HG03521 (cell line): ENCODE measurements around the gene DLX4.

Experiments
- ATAC-seq: cut with Tn5 transposase; IDR thresholded peaks from one replicate; pipeline ENCODE4 v1.9.1; 2021; ENCODE audit warnings: mild to moderate bottlenecking, moderate library complexity; ENCODE audit not compliant: unreplicated experiment

The DLX4 gene

GRCh38 chr17:49969134-49969759 is at the start of gene DLX4:
TSS of gene DLX4 (plus strand) at chr17:49969190. CDS start at chr17:49969469, 279 bp downstream.
- ATAC-seq: peak; percentile 42

- ATAC-seq: no peak
These were observed 48.8 kb upstream of the DLX4 start for GRCh38 chr17:49920030-49920769.

GRCh38 chr17:49922095-49922494 is 46.9 kb upstream of the DLX4 start:
- no peak for ATAC-seq

- ATAC-seq: no peak
These were observed 44.9 kb upstream of the DLX4 start for GRCh38 chr17:49924116-49924515.

- no peak for ATAC-seq
These were observed 44.4 kb upstream of the DLX4 start for GRCh38 chr17:49924589-49924988.

GRCh38 chr17:49925921-49926320 is 43.1 kb upstream of the DLX4 start:
- ATAC-seq: no peak

GRCh38 chr17:49926886-49927285 is 42.1 kb upstream of the DLX4 start:
- ATAC-seq: no peak

GRCh38 chr17:49928126-49928800 is 40.7 kb upstream of the DLX4 start:
- no peak for ATAC-seq

GRCh38 chr17:49928837-49929475 is 40.0 kb upstream of the DLX4 start:
- ATAC-seq: no peak

GRCh38 chr17:49930880-49931279 is 38.1 kb upstream of the DLX4 start:
- ATAC-seq: no peak

GRCh38 chr17:49931416-49932137 is 37.4 kb upstream of the DLX4 start:
- no peak for ATAC-seq

- no peak for ATAC-seq
These were observed 36.8 kb upstream of the DLX4 start for GRCh38 chr17:49932138-49932723.

GRCh38 chr17:49932901-49933300 is 36.1 kb upstream of the DLX4 start:
- ATAC-seq: no peak

- no peak for ATAC-seq
These were observed 33.3 kb upstream of the DLX4 start for GRCh38 chr17:49935526-49936210.

- no peak for ATAC-seq
These were observed 32.6 kb upstream of the DLX4 start for GRCh38 chr17:49936386-49936785.

- ATAC-seq: no peak
These were observed 29.7 kb upstream of the DLX4 start for GRCh38 chr17:49939318-49939717.

GRCh38 chr17:49941427-49941826 is 27.6 kb upstream of the DLX4 start:
- no peak for ATAC-seq

GRCh38 chr17:49942947-49943346 is 26.0 kb upstream of the DLX4 start:
- ATAC-seq: no peak

- no peak for ATAC-seq
These were observed 24.6 kb upstream of the DLX4 start for GRCh38 chr17:49944273-49944870.

- ATAC-seq: no peak
These were observed 22.8 kb upstream of the DLX4 start for GRCh38 chr17:49946208-49946607.
